Peyer's patch (tissue), 4 donors: ENCODE measurements around the gene IGFBP4. TPM values are rescaled to one million over a fixed set of nuclear protein-coding genes. Genes with fewer than 3 reads are reported as not detected.
"Not testable (repeated sequence)": the region's sequence is repeated elsewhere in the genome, so short reads cannot be mapped to it uniquely, and the experiment has no call there.

Experiments
- DNase-seq, 3 donors: peaks; one replicate each; pipeline ENCODE4 v3.0.0-alpha.2; 2017 to 2019
- H3K27ac ChIP-seq, 4 donors: fragments of 200-600 bp; sonication (generic); one replicate each; pipeline ENCODE4 v1.5.1; 2016 to 2019
- H3K27me3 ChIP-seq, 2 donors: fragments of 200-600 bp; sonication (generic); one replicate each; pipeline ENCODE4 v1.5.1; 2019
- H3K36me3 ChIP-seq, 3 donors: fragments of 200-600 bp; sonication (generic); one replicate each; pipeline ENCODE4 v1.5.1; 2016 to 2019
- H3K4me1 ChIP-seq, 4 donors: fragments of 200-600 bp; sonication (generic); one replicate each; pipeline ENCODE4 v1.5.1; 2016 to 2019
- H3K4me3 ChIP-seq, 4 donors: fragments of 200-600 bp; sonication (generic); 1 replicate in 3 of 4; 2 replicates in 1 of 4; pipeline ENCODE4 v1.5.1; 2016 to 2019; ENCODE audit warnings: mild to moderate bottlenecking in 1 of 4
- H3K9me3 ChIP-seq, 4 donors: fragments of 200-600 bp; sonication (generic); one replicate each; pipeline ENCODE4 v1.5.1; 2016 to 2019; ENCODE audit warnings: mild to moderate bottlenecking in 1 of 4
- POLR2A ChIP-seq, 2 donors: fragments of 450-650 bp; IDR thresholded peaks; one replicate each; pipeline ENCODE4 v1.5.1; 2017; ENCODE audit warnings: antibody characterized with exemption in 2 of 2, mild to moderate bottlenecking in 2 of 2, moderate library complexity in 2 of 2
- total RNA-seq, 4 donors: library from RNA; depleted of rRNA; stranded (reverse); fragments of >200 nt; gene quantifications; one replicate each; pipeline ENCODE4 v1.1.0, GENCODE V29; 2016
- TF ChIP-seq, protein P1 (sequence below), 6 experiments: fragments of 450-650 bp in 4 of 6; fragments of 200-600 bp in 2 of 6; sonication (generic) in 1 of 6; IDR thresholded peaks; one replicate each; pipeline ENCODE4 v1.5.1; 2017 to 2019; ENCODE audit warnings: antibody characterized with exemption in 6 of 6, mild to moderate bottlenecking in 3 of 6, moderate library complexity in 1 of 6

IGFBP4 gene
- total RNA-seq = 100 to 1,000 TPM in 3 of 4 donors, 10 to 100 TPM in 1; 70.6 to 220 (median 133) TPM

- DNase-seq = peak; percentile 69 to 89 (median 87)
- TF ChIP-seq, protein P1, sequence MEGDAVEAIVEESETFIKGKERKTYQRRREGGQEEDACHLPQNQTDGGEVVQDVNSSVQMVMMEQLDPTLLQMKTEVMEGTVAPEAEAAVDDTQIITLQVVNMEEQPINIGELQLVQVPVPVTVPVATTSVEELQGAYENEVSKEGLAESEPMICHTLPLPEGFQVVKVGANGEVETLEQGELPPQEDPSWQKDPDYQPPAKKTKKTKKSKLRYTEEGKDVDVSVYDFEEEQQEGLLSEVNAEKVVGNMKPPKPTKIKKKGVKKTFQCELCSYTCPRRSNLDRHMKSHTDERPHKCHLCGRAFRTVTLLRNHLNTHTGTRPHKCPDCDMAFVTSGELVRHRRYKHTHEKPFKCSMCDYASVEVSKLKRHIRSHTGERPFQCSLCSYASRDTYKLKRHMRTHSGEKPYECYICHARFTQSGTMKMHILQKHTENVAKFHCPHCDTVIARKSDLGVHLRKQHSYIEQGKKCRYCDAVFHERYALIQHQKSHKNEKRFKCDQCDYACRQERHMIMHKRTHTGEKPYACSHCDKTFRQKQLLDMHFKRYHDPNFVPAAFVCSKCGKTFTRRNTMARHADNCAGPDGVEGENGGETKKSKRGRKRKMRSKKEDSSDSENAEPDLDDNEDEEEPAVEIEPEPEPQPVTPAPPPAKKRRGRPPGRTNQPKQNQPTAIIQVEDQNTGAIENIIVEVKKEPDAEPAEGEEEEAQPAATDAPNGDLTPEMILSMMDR (IDR thresholded peaks at IDR 0.05) = peak in 5 of 6 experiments; percentile 37 to 56 (median 44)
- peak; percentile 45 to 53 for TF ChIP-seq POLR2A (IDR thresholded peaks at IDR 0.05)
- Histone ChIP-seq H3K4me3 (peak within 1 kb of the TSS; percentile 55 to 89 (median 68)), H3K27ac (peak within 1 kb of the TSS; percentile 74 to 97 (median 84)), H3K9me3 (no peaks in the 10 kb centered on the region), H3K27me3 (no peaks in the 10 kb centered on the region), H3K36me3 (no peaks in the 10 kb centered on the region), H3K4me1 (peaks cover 0 to 46% (median 9%) of the 10 kb centered on the region in 4 donors)
Measured at GRCh38 chr17:40443196-40443987, at the start of gene IGFBP4. TSS of gene IGFBP4 (plus strand) at chr17:40443450. CDS start at chr17:40443736, 286 bp downstream.

GRCh38 chr17:40399185-40399584 lies 44.1 kb upstream of the IGFBP4 start:
- no peak overlapping the region for H3K27ac ChIP-seq
- H3K4me1 ChIP-seq = no peaks in the 10 kb centered on the region
- H3K36me3 ChIP-seq = no peaks in the 10 kb centered on the region
- H3K4me3 ChIP-seq = no peak overlapping the region
- H3K9me3 ChIP-seq = no peaks in the 10 kb centered on the region
- DNase-seq = no peak
- no peaks in the 10 kb centered on the region for H3K27me3 ChIP-seq
- no peak for TF ChIP-seq POLR2A (IDR thresholded peaks at IDR 0.05)
- TF ChIP-seq, protein P1 (IDR thresholded peaks at IDR 0.05) = peak; percentile 25 to 62 (median 56)

GRCh38 chr17:40402668-40403067 lies 40.6 kb upstream of the IGFBP4 start:
- H3K9me3 ChIP-seq = no peaks in the 10 kb centered on the region
- TF ChIP-seq, protein P1 (IDR thresholded peaks at IDR 0.05) = no peak
- no peak for TF ChIP-seq POLR2A (IDR thresholded peaks at IDR 0.05)
- no peaks in the 10 kb centered on the region for H3K4me1 ChIP-seq
- H3K27ac ChIP-seq = no peak overlapping the region
- H3K36me3 ChIP-seq = no peaks in the 10 kb centered on the region
- no peaks in the 10 kb centered on the region for H3K27me3 ChIP-seq
- no peak overlapping the region for H3K4me3 ChIP-seq
- no peak for DNase-seq

DNA sequence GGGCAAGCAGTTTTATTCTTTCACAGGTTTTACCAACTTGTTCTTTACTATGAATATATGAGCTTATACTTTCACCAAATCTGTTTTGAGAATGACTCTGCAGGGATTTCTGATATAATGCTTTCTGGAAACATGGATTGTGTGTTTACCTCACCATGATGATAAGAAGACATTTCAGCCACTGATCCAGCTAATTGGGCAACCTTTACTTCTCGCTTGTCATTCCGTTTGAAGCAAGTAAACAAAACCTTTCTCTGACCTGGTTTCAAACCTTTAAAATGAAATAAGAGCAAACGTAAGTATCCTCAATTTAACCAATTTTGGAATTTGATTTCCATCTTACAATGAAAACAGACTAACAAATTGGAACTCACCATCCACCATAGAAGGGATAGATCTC lies 39.2 kb upstream of the IGFBP4 start:
- no peaks in the 10 kb centered on the region for H3K27me3 ChIP-seq
- H3K4me1 ChIP-seq = no peaks in the 10 kb centered on the region
- H3K9me3 ChIP-seq = no peaks in the 10 kb centered on the region
- no peaks in the 10 kb centered on the region for H3K36me3 ChIP-seq
- TF ChIP-seq POLR2A (IDR thresholded peaks at IDR 0.05) = no peak
- TF ChIP-seq, protein P1 (IDR thresholded peaks at IDR 0.05) = no peak
- DNase-seq = no peak
- no peak overlapping the region for H3K27ac ChIP-seq
- no peak overlapping the region for H3K4me3 ChIP-seq

- no peak for TF ChIP-seq POLR2A (IDR thresholded peaks at IDR 0.05)
- TF ChIP-seq, protein P1 (IDR thresholded peaks at IDR 0.05) = no peak
- H3K4me3 ChIP-seq = no peak overlapping the region
- DNase-seq = no peak
- no peaks in the 10 kb centered on the region for H3K36me3 ChIP-seq
- H3K27me3 ChIP-seq = no peaks in the 10 kb centered on the region
- H3K27ac ChIP-seq = no peak overlapping the region
- H3K4me1 ChIP-seq = no peaks in the 10 kb centered on the region
- H3K9me3 ChIP-seq = no peaks in the 10 kb centered on the region
Measured at GRCh38 chr17:40407460-40407859, 35.8 kb upstream of the IGFBP4 start.

DNA sequence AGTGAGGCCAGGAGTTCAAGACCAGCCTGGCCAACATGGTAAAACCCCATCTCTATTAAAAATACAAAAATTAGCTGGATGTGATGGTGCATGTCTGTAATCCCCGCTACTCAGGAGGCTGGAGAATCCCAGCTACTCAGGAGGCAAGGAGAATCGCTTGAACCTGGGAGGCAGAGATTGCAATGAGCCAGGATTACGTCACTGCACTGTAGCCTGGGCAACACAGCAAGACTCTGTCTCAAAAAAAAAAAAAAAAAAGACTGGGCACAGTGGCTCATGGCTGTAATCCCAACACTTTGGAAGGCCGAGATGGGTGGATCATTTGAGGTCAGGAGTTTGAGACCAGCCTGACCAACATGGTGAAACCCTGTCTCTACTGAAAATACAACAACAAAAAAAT lies 33.7 kb upstream of the IGFBP4 start:
- not testable (repeated sequence) for H3K4me3 ChIP-seq, H3K36me3 ChIP-seq, H3K9me3 ChIP-seq, H3K27me3 ChIP-seq, H3K27ac ChIP-seq, DNase-seq, H3K4me1 ChIP-seq
